HCT116 (cell line): ENCODE measurements around the gene FLVCR1. TPM values are rescaled to one million over a fixed set of nuclear protein-coding genes. Genes with fewer than 3 reads are reported as not detected.

Experiments
- ATAC-seq: fragments of 200-7000 bp; cut with Tn5 transposase; 2 replicates; pipeline ENCODE4 v1.9.1; 2020; ENCODE audit warnings: mild to moderate bottlenecking, moderate library complexity
- BruUV-seq: library from RNA; stranded (reverse); fragments of 400-500 nt; replicated peaks from 2 replicates; lab custom pipeline; 2021; lab: Mats Ljungman, UMichigan
- CTCF ChIA-PET: fragments of 300-600 bp; sonication (Branson Sonifier 250); formaldehyde crosslinking; loops from one replicate; lab custom pipeline; 2021; ENCODE audit warnings: antibody characterized with exemption; lab: Charles Lee
- POLR2A ChIA-PET: fragments of 300-600, 350-600 bp; sonication (Branson Sonifier 250); formaldehyde crosslinking; loops from one replicate; lab custom pipeline; 2021; ENCODE audit warnings: antibody characterized with exemption; lab: Charles Lee
- RAD21 ChIA-PET, 2 experiments: fragments of 300-600 bp; sonication (Branson Sonifier 250); formaldehyde crosslinking; loops; one replicate each; lab custom pipeline; 2023; ENCODE audit warnings: low total read pairs in 2 of 2; ENCODE audit not compliant: uncharacterized antibody in 2 of 2, unreplicated experiment in 2 of 2, low non-redundant PET in 1 of 2; lab: Charles Lee
- DNase-seq: peaks from one replicate; pipeline ENCODE4 v3.0.0-alpha.2; 2010; ENCODE audit warnings: low read depth, low spot score
- H2AFZ ChIP-seq: fragments of 200-600 bp; shearing (Covaris generic), sonication (generic); 2 replicates; pipeline ENCODE4 v1.6.1; 2017; ENCODE audit warnings: low read depth, mixed run types, mixed read lengths, antibody characterized with exemption, low read length; ENCODE audit not compliant: poor library complexity, severe bottlenecking
- H3K27ac ChIP-seq: 2 replicates; pipeline ENCODE4 v1.5.1; 2012; ENCODE audit warnings: low read depth, low read length
- H3K27me3 ChIP-seq: fragments of 200-600 bp; sonication (generic); 2 replicates; pipeline ENCODE4 v1.6.1; 2016; ENCODE audit warnings: mixed run types, low read length, mixed read lengths; ENCODE audit not compliant: insufficient read depth
- H3K36me3 ChIP-seq, 2 experiments: fragments of 200-500 bp in 1 of 2; fragments of 200-600 bp in 1 of 2; sonication (Bioruptor generic) in 1 of 2; sonication (generic) in 1 of 2; 2 replicates each; pipeline versions ENCODE4 v1.5.1 to v1.6.1; 2014 to 2016; ENCODE audit warnings: low read length in 2 of 2, inconsistent platforms in 1 of 2, mixed read lengths in 1 of 2, mixed run types in 1 of 2; ENCODE audit not compliant: insufficient read depth in 2 of 2, control insufficient read depth in 1 of 2
- H3K4me1 ChIP-seq, 2 experiments: fragments of 200-600 bp in 1 of 2; sonication (generic) in 1 of 2; 2 replicates each; pipeline versions ENCODE4 v1.5.1 to v1.6.1; 2012 to 2017; ENCODE audit warnings: low read length in 2 of 2, inconsistent platforms in 1 of 2, mild to moderate bottlenecking in 1 of 2, mixed read lengths in 1 of 2, mixed run types in 1 of 2, moderate library complexity in 1 of 2; ENCODE audit not compliant: insufficient read depth in 2 of 2, control insufficient read depth in 1 of 2
- H3K4me2 ChIP-seq: fragments of 200-600 bp; sonication (generic); 2 replicates; pipeline ENCODE4 v1.6.1; 2017; ENCODE audit warnings: mixed run types, low read length, mixed read lengths
- H3K4me3 ChIP-seq, 2 experiments: fragments of 200-600 bp in 1 of 2; sonication (generic) in 1 of 2; replicated peaks in 1 of 2; 2 replicates each; pipeline ENCODE4 v1.5.1; 2011 to 2016; ENCODE audit warnings: low read length in 2 of 2, control low read depth in 1 of 2, low read depth in 1 of 2, mild to moderate bottlenecking in 1 of 2, mixed read lengths in 1 of 2, mixed run types in 1 of 2
- H3K79me2 ChIP-seq: fragments of 200-600 bp; sonication (generic); 2 replicates; pipeline ENCODE4 v1.6.1; 2017; ENCODE audit warnings: mild to moderate bottlenecking, mixed run types, low read length, moderate library complexity, mixed read lengths; ENCODE audit not compliant: insufficient read depth
- H3K9ac ChIP-seq: fragments of 200-600 bp; sonication (generic); 2 replicates; pipeline ENCODE4 v1.6.1; 2016; ENCODE audit warnings: low read length, mixed read lengths
- H3K9me2 ChIP-seq: fragments of 200-600 bp; sonication (generic), shearing (Covaris generic); 2 replicates; pipeline ENCODE4 v1.6.1; 2017; ENCODE audit warnings: mixed run types, mild to moderate bottlenecking, moderate library complexity; ENCODE audit not compliant: insufficient read depth
- H3K9me3 ChIP-seq, 2 experiments: fragments of 200-500 bp in 1 of 2; fragments of 200-600 bp in 1 of 2; sonication (Bioruptor generic) in 1 of 2; sonication (generic) in 1 of 2; 2 replicates each; pipeline ENCODE4 v1.6.1; 2014 to 2017; ENCODE audit warnings: low read length in 2 of 2, mixed read lengths in 2 of 2, inconsistent platforms in 1 of 2, low read depth in 1 of 2, mild to moderate bottlenecking in 1 of 2, mixed run types in 1 of 2, moderate library complexity in 1 of 2; ENCODE audit not compliant: control insufficient read depth in 1 of 2, insufficient read depth in 1 of 2
- H4K20me1 ChIP-seq: fragments of 200-600 bp; sonication (generic), shearing (Covaris generic); 2 replicates; pipeline ENCODE4 v1.6.1; 2017; ENCODE audit warnings: mixed run types, mild to moderate bottlenecking, moderate library complexity; ENCODE audit not compliant: insufficient read depth
- CBX3 ChIP-seq: IDR thresholded peaks from 2 replicates; pipeline ENCODE4 v1.6.1; 2012; ENCODE audit warnings: low read depth
- CEBPB ChIP-seq: IDR thresholded peaks from 2 replicates; pipeline ENCODE4 v1.6.1; 2012; ENCODE audit warnings: low read depth
- EGR1 ChIP-seq: IDR thresholded peaks from 2 replicates; pipeline ENCODE4 v1.6.1; 2012; ENCODE audit warnings: low read depth
- EZH2 ChIP-seq: fragments of 200-600 bp; sonication (generic); IDR thresholded peaks from 2 replicates; pipeline ENCODE4 v1.6.1; 2017; ENCODE audit warnings: antibody characterized with exemption, mixed run types
- FOSL1 ChIP-seq: IDR thresholded peaks from 2 replicates; pipeline ENCODE4 v1.6.1; 2012; ENCODE audit warnings: low read depth
- POLR2A ChIP-seq: IDR thresholded peaks from 2 replicates; pipeline ENCODE4 v1.7.0; 2011; ENCODE audit warnings: borderline replicate concordance; ENCODE audit not compliant: insufficient read depth, insufficient read length; ENCODE audit errors: extremely low read depth
- POLR2AphosphoS5 ChIP-seq: IDR thresholded peaks from 2 replicates; pipeline ENCODE4 v1.6.1; 2011; ENCODE audit warnings: mild to moderate bottlenecking, low read depth, low read length, moderate library complexity
- RAD21 ChIP-seq: IDR thresholded peaks from 2 replicates; pipeline ENCODE4 v1.6.1; 2012; ENCODE audit warnings: low read depth, mild to moderate bottlenecking
- SIN3A ChIP-seq: IDR thresholded peaks from 2 replicates; pipeline ENCODE4 v1.6.1; 2012; ENCODE audit warnings: low read depth
- SP1 ChIP-seq: IDR thresholded peaks from 2 replicates; pipeline ENCODE4 v1.6.1; 2012; ENCODE audit warnings: low read depth
- SRF ChIP-seq: IDR thresholded peaks from 2 replicates; pipeline ENCODE4 v1.6.1; 2012; ENCODE audit warnings: low read depth
- TCF7L2 ChIP-seq: IDR thresholded peaks from 2 replicates; pipeline ENCODE4 v1.7.0; 2011; ENCODE audit warnings: borderline replicate concordance, inconsistent platforms; ENCODE audit not compliant: insufficient read depth, insufficient read length; ENCODE audit errors: extremely low read depth
- YY1 ChIP-seq: IDR thresholded peaks from 2 replicates; pipeline ENCODE4 v1.6.1; 2011; ENCODE audit warnings: low read length, low read depth, moderate library complexity, mild to moderate bottlenecking; ENCODE audit not compliant: insufficient replicate concordance; ENCODE audit errors: extremely low read depth
- ZFX ChIP-seq: fragments of 450-650 bp; IDR thresholded peaks from 2 replicates; pipeline ENCODE4 v1.6.1; 2017
- ZNF274 ChIP-seq: fragments of 200-500 bp; sonication (Bioruptor generic); IDR thresholded peaks from 2 replicates; pipeline ENCODE4 v1.6.1; 2014; ENCODE audit warnings: mild to moderate bottlenecking, low read depth, low read length, inconsistent platforms
- intact Hi-C: fragments of 100-400 bp; cut with micrococcal nuclease; formaldehyde crosslinking; loops from 2 replicates; pipeline ENCODE4 v1.10.0; 2022
- total RNA-seq: library from RNA; stranded (reverse); gene quantifications from one replicate; pipeline ENCODE4 v1.2.1, GENCODE V29; 2021; ENCODE audit not compliant: unreplicated experiment
- TF ChIP-seq, protein P1 (sequence below): IDR thresholded peaks from 2 replicates; pipeline ENCODE4 v1.6.1; 2011; ENCODE audit warnings: mild to moderate bottlenecking, low read length, moderate library complexity; ENCODE audit not compliant: insufficient replicate concordance; ENCODE audit errors: extremely low read depth
- TF ChIP-seq, protein P2 (sequence below): IDR thresholded peaks from 2 replicates; pipeline ENCODE4 v1.6.1; 2012
- TF ChIP-seq, protein P3 (sequence below), 3 experiments: fragments of 200-600 bp in 1 of 3; sonication (generic) in 1 of 3; IDR thresholded peaks in 2 of 3; conservative IDR thresholded peaks in 1 of 3; 2 replicates each; pipeline ENCODE4 v1.5.1; 2012 to 2017; ENCODE audit warnings: low read depth in 2 of 3, low read length in 2 of 3, antibody characterized with exemption in 1 of 3, borderline replicate concordance in 1 of 3, control low read depth in 1 of 3, mild to moderate bottlenecking in 1 of 3, mixed read lengths in 1 of 3, mixed run types in 1 of 3, moderate library complexity in 1 of 3; ENCODE audit not compliant: insufficient read depth in 1 of 3
- TF ChIP-seq, protein P4 (sequence below): IDR thresholded peaks from 2 replicates; pipeline ENCODE4 v1.6.1; 2012; ENCODE audit warnings: low read depth
- TF ChIP-seq, protein P5 (sequence below): IDR thresholded peaks from 2 replicates; pipeline ENCODE4 v1.6.1; 2012

Gene FLVCR1
- total RNA-seq, 1 experiment from 2014 or later: 19.0 TPM

DNA sequence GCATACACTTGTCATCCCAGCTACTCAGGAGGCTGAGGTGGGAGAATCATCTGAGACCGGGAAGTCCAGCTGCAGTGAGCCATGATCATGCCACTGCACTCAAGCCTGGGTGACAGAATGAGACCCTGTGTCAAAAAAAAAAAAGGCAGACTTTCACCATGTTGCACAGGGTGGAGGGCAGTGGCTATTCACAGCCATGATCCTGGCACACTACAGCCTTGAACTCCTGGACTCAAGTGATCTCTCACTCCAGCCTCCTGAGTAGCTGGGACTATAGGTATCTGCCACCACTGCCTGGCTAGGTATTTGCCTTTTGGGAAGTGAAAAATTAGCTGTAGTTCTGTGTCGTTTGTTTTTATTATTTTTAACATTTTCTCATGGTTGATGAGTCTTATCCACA, 29.7 kb upstream of the FLVCR1 start:
- H2AFZ ChIP-seq: no peak overlapping the region
- H3K9me2 ChIP-seq: no peaks in the 10 kb centered on the region
- ATAC-seq: no peak
- H3K4me1 ChIP-seq: no peaks in the 10 kb centered on the region
- H3K4me3 ChIP-seq: no peak overlapping the region
- CTCF ChIA-PET: no interaction called here
- no peaks in the 10 kb centered on the region for H3K27me3 ChIP-seq
- no peak overlapping the region for H3K27ac ChIP-seq
- H3K36me3 ChIP-seq: no peaks in the 10 kb centered on the region
- RAD21 ChIA-PET: no interaction called here
- no peaks in the 10 kb centered on the region for H4K20me1 ChIP-seq
- no peaks in the 10 kb centered on the region for H3K79me2 ChIP-seq
- no peak overlapping the region for H3K4me2 ChIP-seq
- POLR2A ChIA-PET: no interaction called here
- DNase-seq: no peak
- no peak for TF ChIP-seq FOSL1
- TF ChIP-seq EGR1: no peak
- no peak for TF ChIP-seq RAD21
- no peak for TF ChIP-seq POLR2AphosphoS5
- TF ChIP-seq, protein P1, sequence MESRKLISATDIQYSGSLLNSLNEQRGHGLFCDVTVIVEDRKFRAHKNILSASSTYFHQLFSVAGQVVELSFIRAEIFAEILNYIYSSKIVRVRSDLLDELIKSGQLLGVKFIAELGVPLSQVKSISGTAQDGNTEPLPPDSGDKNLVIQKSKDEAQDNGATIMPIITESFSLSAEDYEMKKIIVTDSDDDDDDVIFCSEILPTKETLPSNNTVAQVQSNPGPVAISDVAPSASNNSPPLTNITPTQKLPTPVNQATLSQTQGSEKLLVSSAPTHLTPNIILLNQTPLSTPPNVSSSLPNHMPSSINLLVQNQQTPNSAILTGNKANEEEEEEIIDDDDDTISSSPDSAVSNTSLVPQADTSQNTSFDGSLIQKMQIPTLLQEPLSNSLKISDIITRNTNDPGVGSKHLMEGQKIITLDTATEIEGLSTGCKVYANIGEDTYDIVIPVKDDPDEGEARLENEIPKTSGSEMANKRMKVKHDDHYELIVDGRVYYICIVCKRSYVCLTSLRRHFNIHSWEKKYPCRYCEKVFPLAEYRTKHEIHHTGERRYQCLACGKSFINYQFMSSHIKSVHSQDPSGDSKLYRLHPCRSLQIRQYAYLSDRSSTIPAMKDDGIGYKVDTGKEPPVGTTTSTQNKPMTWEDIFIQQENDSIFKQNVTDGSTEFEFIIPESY: no peak
- no peak for TF ChIP-seq SIN3A
- TF ChIP-seq, protein P2, sequence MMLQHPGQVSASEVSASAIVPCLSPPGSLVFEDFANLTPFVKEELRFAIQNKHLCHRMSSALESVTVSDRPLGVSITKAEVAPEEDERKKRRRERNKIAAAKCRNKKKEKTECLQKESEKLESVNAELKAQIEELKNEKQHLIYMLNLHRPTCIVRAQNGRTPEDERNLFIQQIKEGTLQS: no peak
- TF ChIP-seq CEBPB: no peak
- no peak for TF ChIP-seq TCF7L2
- TF ChIP-seq SRF: no peak
- TF ChIP-seq, protein P3, sequence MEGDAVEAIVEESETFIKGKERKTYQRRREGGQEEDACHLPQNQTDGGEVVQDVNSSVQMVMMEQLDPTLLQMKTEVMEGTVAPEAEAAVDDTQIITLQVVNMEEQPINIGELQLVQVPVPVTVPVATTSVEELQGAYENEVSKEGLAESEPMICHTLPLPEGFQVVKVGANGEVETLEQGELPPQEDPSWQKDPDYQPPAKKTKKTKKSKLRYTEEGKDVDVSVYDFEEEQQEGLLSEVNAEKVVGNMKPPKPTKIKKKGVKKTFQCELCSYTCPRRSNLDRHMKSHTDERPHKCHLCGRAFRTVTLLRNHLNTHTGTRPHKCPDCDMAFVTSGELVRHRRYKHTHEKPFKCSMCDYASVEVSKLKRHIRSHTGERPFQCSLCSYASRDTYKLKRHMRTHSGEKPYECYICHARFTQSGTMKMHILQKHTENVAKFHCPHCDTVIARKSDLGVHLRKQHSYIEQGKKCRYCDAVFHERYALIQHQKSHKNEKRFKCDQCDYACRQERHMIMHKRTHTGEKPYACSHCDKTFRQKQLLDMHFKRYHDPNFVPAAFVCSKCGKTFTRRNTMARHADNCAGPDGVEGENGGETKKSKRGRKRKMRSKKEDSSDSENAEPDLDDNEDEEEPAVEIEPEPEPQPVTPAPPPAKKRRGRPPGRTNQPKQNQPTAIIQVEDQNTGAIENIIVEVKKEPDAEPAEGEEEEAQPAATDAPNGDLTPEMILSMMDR (IDR thresholded peaks at IDR 0.05 in 2 of 3, conservative IDR thresholded peaks at IDR 0.05 in 1 of 3; ENCODE audit: borderline replicate concordance in 1 of 3, insufficient read depth in 1 of 3, low read depth in 2 of 3, low read length in 2 of 3): no peak
- TF ChIP-seq POLR2A: no peak
- TF ChIP-seq CBX3: no peak
- TF ChIP-seq, protein P4, sequence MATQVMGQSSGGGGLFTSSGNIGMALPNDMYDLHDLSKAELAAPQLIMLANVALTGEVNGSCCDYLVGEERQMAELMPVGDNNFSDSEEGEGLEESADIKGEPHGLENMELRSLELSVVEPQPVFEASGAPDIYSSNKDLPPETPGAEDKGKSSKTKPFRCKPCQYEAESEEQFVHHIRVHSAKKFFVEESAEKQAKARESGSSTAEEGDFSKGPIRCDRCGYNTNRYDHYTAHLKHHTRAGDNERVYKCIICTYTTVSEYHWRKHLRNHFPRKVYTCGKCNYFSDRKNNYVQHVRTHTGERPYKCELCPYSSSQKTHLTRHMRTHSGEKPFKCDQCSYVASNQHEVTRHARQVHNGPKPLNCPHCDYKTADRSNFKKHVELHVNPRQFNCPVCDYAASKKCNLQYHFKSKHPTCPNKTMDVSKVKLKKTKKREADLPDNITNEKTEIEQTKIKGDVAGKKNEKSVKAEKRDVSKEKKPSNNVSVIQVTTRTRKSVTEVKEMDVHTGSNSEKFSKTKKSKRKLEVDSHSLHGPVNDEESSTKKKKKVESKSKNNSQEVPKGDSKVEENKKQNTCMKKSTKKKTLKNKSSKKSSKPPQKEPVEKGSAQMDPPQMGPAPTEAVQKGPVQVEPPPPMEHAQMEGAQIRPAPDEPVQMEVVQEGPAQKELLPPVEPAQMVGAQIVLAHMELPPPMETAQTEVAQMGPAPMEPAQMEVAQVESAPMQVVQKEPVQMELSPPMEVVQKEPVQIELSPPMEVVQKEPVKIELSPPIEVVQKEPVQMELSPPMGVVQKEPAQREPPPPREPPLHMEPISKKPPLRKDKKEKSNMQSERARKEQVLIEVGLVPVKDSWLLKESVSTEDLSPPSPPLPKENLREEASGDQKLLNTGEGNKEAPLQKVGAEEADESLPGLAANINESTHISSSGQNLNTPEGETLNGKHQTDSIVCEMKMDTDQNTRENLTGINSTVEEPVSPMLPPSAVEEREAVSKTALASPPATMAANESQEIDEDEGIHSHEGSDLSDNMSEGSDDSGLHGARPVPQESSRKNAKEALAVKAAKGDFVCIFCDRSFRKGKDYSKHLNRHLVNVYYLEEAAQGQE: no peak
- TF ChIP-seq ZNF274: no peak
- no peak for TF ChIP-seq EZH2
- no peak for TF ChIP-seq SP1
- TF ChIP-seq, protein P5, sequence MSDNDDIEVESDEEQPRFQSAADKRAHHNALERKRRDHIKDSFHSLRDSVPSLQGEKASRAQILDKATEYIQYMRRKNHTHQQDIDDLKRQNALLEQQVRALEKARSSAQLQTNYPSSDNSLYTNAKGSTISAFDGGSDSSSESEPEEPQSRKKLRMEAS: no peak
- TF ChIP-seq ZFX: no peak
- TF ChIP-seq YY1: no peak
- H3K9ac ChIP-seq: no peak overlapping the region
- H3K9me3 ChIP-seq: peaks cover 7 to 11% of the 10 kb centered on the region in 2 experiments; a peak in 2 of 4 replicates
- no TSS peak for BruUV-seq
- intact Hi-C loops: no loop called here
